ENCODE measurements around the gene DDX46.

DNA sequence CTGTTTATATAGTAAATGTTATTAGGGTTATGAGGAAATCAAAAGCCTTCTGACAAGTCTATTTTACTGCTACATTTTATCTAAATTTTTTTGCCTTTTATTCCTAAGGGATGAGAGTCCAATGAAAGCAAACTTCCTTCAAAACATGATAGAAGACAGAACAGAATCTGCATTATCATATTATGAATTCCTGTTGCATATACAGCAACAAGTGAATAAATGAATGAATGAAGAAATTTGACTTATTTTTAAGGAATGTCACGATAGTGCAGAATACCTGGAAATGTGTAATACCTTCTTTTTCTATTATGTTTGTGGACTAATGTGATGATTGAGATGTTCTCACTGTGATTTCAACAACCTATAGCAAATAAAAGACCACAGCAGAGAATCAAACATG is 33.7 kb upstream of the DDX46 start:
- TF ChIP-seq, protein P1, sequence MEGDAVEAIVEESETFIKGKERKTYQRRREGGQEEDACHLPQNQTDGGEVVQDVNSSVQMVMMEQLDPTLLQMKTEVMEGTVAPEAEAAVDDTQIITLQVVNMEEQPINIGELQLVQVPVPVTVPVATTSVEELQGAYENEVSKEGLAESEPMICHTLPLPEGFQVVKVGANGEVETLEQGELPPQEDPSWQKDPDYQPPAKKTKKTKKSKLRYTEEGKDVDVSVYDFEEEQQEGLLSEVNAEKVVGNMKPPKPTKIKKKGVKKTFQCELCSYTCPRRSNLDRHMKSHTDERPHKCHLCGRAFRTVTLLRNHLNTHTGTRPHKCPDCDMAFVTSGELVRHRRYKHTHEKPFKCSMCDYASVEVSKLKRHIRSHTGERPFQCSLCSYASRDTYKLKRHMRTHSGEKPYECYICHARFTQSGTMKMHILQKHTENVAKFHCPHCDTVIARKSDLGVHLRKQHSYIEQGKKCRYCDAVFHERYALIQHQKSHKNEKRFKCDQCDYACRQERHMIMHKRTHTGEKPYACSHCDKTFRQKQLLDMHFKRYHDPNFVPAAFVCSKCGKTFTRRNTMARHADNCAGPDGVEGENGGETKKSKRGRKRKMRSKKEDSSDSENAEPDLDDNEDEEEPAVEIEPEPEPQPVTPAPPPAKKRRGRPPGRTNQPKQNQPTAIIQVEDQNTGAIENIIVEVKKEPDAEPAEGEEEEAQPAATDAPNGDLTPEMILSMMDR (IDR thresholded peaks at IDR 0.05; ENCODE audit: control extremely low read depth in 1 of 3, insufficient read depth in 1 of 3, low read depth in 1 of 3, low read length in 3 of 3) = no peak
- TF ChIP-seq PHF8 (conservative IDR thresholded peaks at IDR 0.05; ENCODE audit: low read depth, low read length) = no peak
- no peak for TF ChIP-seq CREB1 (IDR thresholded peaks at IDR 0.05)
- TF ChIP-seq RNF2 (IDR thresholded peaks at IDR 0.05; ENCODE audit: borderline replicate concordance, low read depth, low read length, missing control alignments, poor library complexity, severe bottlenecking) = no peak
